SK-N-DZ (cell line): ENCODE results near the gene ZNF438.
"Not testable (repeated sequence)": the region's sequence is repeated elsewhere in the genome, so short reads cannot be mapped to it uniquely, and the experiment has no call there.

Source experiments
- DNase-seq: peaks from one replicate; pipeline ENCODE4 v3.0.0-alpha.2; 2015; ENCODE audit warnings: low spot score

ZNF438 gene

DNA sequence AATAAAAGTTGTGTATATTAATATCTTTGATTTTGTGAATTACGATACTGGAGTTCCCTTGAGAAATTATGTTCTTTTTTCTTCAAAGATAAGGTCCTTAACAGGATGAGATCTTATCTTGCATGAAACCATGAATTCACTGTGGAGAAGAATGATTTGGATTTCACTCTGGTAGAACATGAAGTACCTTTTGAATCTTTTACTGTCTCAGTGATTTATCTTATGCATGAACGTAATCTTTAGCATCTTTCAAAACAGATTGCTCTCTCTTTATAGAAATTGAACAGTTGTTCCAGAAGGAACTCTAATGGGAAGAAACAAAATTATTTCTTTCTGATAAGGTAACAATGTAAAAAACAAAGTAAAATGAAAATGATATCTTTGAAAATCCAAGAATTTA is 11.0 kb upstream of the ZNF438 start:
- DNase-seq, result peak; percentile 79

DNA sequence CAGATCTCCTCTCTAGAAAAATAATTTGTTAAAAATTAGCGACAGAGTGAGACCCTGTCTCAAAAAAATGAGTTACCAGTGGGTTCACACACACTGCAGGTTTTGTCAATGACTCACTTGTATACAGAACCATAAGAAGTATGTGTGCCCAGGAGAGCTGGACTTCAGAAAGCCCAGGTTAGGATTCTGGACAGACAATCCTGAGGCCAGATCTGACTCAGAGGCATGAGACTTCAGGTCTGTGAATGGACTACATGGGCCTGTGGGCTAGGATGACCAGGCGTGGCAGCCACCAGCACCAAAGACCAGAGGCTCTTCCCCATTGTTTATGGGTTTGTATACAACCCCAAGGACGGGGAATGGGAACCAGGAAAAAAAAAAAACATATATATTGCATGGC is 9.3 kb upstream of the ZNF438 start:
- no peak for DNase-seq

DNA sequence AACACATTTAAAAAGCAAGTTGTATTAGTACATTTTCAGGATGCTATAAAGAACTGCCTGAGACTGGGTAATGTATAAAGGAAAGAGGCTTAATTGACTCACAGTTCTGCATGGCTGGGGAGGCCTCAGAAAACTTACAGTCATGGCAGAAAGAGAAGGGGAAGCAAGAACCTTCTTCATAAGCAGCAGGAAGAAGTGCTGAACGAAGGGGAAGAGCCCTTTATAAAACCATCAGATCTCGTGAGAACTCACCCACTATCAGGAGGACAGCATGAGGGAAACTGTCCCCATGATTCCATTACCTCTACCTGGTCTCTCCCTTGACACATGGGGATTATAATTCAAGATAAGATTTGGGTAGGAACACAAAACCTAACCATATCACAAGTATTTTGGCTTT is 7.3 kb upstream of the ZNF438 start:
- not testable (repeated sequence) for DNase-seq

DNA sequence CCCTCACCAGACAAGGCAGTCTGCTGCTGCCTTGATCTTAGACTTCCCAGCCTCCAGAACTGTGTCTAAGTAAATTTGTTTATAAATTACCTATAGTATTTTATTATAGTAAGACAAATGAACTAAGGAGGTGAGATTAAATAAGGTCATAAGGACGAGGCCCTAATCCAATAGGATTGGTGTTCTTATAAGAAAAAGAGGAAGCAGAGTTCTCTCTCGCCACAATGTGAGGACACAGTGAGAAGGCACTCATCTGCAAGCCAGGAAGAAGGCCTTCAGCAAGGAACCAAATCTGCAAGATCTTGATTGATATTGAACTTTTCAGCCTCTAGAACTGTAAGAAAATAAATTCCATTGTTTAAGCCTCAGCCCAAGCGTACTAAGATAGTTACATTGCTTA is 6.1 kb upstream of the ZNF438 start:
- no peak for DNase-seq

DNA sequence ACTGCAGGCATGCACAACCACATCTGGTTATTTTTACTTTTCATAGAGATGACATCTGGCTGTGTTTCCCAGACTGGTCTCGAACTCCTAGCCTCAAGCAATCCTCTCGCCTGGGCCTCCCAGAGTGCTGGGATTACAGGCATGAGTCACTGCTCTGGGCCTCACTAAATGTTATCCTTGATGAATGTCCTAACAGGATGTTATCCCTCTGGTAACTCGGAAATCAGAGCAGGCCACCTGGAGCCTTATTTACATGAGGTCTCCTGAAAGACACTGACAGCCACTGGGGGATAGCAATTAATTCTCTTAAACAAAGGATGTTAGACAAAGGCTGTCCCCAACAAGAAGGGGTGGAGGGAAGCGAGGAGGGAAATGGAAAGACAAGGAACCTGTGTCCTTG is 4.5 kb upstream of the ZNF438 start:
- no peak for DNase-seq

DNA sequence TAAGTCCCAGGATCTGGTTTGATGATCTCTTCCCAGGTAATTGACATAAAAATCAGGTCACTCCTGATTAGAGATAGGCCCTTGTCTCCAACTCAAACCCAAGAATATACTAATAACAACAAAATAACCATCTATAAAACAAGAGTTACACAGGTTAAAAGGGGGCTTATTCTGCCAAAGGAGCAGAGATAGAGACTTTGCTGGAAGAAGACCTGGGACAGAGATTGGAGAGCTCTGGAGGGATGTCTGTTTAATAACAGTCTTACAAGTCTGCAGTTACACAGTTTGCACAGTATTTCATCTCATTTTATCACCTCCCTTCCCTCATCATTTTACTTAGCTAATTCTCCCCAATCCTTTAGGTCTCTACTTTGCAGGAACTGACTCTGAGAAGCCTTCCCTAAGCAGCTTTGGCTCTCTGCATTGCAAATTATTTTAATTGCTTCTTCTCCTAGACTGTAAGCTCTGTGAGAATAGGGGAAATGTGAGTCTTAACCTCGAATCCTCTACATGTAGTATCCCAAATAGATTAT is 3.7 kb upstream of the ZNF438 start:
- DNase-seq, result no peak

DNA sequence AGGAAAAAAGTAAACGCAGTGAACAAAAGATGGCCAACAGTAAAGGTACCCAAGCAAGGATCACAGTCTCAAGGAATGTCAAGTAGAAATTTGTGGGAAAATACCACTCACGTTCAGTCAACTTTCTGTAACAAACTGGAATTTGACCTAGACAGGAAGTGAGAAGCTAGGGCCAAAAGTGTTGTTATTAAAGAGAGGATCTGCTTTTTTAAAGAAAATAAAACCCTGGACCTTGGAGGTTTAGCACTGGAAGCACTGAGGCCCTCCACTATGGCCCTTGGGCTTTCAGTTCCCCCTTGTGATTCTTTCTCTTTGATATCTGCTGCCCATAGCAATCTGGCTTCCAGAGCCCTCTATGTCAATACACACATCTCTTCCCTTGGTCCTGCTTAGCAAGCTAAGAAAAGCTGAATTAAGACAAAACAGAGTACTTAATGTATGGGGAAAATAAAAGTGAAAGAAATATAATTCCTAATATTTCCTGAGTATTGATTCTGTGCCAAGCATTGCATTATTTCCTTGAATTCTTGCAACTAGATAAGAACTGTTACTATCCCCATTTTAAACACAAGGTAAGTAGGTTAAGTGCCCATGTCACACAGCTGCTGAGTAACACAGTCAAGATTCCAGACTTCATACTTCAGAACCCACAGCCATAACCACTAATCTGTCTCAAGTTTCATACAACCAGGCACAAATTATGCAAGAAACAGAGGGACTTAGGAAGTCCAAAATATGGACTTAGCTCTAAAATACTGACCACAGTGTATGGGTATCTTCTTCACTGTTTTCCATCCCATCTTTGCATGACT is 2.6 kb upstream of the ZNF438 start:
- DNase-seq, result no peak

DNA sequence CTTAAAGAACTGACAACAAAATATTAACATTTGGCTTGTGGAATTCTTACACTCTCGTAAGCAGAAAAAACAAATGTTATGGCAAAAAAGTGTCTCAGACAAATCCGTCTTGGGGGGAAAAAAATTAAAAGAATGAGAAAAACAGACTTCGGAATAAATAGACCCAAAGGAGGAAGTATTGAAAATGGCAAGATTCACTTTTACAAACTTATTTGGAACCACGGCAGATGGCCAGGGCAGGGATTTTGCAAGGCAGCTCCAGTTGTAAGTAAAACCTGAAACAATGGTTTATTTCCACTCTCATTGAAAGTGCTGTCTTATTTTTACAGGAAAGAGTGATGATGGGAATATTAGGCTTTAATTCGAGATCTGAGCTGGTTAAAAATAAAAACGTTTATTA is 1.5 kb upstream of the ZNF438 start:
- no peak for DNase-seq

DNA sequence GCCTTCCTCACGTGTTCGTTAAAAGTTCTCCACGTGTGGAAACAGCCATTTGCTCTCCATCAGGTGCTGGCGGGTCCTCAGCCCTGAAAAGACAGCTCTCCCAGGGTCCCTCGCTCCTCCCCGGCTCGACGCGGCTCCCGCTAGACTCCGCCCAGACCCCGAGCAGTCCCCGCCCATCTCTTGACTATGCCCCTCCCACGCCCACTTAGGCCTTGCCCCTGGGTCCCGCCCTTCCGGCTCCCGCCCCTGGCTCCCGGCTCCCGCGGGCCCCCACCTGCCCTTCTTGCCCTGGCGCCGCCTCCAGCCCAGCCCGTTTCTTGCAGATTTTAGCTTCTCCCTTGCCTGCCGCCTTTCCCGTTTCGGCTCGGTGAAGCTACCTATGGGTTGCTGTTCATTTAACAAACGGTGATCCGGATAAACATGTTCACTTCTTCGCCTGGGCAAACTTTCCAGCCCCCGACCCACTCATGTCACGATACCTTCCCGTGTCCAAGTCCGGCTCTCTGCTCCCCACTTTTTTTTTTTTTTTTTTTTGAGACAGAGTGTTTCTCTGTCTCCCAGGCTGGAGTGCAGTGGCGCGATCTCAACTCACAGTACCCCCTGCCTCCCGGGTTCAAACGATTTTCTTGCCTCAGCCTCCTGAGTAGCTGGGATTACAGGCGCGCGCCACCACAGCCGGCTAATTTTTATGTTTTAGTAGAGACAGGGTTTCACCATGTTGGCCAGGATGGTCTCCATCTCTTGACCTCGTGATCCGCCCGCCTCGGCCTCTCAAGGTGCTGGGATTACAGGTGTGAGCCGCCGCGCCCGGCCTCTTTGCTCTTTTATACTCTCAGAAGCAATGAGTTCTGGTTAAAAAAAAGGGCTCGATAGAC is 830 bp upstream of the ZNF438 start:
- DNase-seq, result peak; percentile 87

DNA sequence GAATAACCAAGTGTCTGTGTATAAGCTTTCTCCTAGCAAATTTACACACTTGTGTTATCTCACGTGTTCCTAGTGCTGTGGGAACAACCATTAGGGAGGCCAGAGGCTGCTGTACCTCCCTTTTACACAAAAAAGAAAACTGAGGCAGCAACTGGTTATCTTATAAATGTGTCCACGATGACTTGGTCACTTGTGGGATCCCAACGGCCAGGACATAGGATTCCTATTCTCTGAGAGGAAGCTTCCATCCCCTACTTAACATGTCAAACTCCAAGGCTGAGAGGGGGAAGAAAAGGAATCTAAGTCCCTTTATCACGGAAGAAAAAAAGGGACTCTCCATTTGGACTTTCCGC is 484 bp downstream of the ZNF438 start:
- DNase-seq, result no peak

DNA sequence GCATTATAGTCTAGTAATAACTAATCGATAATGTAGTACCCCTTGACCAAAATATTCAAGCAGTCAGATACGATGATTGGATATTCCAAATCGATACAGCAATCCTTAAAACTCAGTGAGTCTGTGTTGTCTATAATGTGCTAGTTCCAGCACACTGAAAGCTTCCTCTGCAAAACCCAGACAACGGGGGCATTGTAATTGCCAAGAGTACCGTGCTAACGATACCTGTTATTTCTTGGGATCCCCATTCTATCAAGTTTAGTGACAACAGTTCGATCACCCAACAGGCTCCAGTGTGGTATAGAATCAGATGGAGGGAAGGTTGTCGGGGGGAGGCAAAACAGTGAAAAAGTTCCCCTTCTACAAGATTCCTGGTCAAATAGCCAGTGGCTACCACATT is 865 bp downstream of the ZNF438 start:
- no peak for DNase-seq

DNA sequence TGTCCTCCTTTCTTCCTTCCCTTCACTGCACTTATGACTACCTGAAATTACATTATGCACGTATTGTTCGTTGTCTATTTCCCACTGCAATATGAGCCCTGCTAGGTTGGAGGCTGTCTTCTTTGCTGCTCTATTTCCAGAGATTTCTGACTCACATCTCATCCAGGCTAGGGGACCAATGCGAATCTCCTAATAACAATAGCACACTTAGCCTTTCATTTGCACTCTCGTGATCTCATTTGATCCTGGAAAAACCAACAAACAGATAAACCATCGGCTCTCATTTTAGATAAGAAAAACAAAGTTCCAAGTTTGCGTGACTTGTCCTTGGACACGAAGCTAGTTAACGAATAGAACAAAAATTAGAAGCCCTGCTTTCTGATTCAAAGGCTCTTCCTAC is 1.4 kb downstream of the ZNF438 start:
- DNase-seq, result no peak

DNA sequence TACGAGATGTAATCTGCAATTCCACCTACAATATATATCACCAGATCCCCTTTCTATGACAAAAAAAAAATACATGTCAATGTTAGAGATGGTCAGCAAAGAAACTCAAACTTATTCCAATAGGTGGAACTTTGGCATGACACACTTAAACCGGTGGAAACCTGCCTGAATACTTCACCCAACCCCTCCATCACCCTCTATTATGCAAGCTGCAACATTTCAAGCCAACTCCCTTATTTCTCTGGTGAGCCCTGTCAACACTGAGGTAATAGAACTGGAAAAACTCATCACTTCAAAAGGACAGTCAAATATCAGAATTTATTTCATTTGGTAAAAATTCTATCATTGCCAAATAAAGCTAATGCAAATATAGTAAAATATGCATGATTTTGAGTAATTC is 3.6 kb downstream of the ZNF438 start:
- DNase-seq, result no peak

DNA sequence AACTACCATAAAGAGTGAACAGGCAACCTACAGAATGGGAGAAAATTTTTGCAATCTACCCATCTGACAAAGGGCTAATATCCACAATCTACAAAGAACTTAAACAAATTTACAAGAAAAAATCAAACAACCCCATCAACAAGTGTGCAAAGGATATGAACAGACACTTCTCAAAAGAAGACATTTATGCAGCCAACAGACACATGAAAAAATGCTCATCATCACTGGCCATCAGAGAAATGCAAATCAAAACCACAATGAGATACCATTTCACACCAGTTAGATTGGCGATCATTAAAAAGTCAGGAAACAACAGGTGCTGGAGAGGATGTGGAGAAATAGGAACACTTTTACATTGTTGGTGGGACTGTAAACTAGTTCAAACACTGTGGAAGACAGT is 5.4 kb downstream of the ZNF438 start:
- not testable (repeated sequence) for DNase-seq

DNA sequence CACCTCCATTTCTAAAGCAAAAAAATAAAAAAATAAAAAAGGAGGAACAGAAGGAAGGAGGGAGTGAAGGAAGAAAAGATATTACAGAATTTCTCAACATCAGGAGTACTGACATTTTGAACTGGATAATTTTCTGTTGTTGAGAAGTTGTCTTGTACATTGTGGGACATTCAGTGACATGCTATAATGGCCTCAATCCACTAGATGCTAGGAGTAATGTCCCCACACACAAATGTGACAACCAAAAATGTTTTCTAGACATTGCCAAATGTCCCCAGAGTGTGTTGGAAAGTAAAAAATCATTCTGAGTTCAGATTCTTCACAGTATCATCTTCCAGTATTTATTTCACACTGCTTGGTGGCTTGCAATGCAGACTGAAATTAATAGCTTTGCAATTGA is 6.5 kb downstream of the ZNF438 start:
- no peak for DNase-seq

DNA sequence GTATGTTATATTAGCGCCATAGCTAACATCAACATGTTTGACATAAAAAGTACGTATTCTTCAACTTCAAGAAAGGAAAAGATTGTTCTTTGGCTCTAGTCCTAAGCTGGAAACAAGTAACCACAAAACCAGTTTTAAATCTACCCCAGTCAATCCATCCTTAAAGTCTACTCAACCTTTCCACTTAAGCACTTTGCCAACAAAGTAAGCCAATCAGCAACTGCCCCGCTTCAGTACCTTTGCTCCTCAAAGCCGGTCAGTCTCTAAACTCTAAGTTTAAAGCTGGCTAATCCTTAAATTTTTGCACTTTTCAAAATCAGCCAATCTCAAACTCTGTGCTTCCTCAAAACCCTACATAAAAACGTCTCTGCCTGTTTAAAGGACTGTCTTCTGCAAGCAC is 8.1 kb downstream of the ZNF438 start:
- no peak for DNase-seq

DNA sequence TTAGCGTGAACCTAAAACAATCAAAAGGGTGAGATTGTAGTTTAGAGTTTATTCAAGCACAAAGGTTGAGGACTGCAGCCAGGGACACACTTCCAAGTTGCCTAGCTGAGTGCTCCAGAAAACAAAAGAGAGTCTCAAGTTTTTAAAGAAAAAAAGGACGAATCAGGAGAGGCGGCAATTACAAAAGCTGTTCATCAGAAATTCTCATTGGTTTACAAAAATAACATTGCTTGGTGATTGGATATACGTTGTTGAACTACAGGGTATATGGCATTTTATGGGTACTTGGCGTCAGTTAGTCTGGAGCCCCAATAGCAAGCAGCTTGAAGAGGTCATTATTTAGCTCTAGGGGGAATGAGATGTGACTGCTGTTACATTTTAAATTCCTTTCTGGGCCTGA is 11.5 kb downstream of the ZNF438 start:
- no peak for DNase-seq

DNA sequence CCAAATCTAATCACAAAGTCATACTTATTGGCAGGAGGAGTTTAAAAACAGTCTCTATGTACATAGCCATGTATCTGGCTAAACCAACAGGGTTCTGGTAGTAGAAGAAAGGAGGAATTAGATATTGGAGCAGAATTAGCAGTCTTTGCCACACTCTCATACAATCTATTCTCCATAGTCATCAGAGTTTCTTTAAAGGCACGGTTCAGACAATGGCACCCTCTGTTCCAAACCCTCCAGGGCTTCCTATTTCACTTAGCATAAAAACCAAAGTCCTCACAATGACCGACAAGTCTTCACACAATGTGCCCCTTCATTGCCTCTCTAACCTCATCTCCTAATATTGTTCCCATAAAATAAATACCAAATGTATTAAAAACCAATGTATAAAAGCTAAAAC is 12.7 kb downstream of the ZNF438 start:
- no peak for DNase-seq

DNA sequence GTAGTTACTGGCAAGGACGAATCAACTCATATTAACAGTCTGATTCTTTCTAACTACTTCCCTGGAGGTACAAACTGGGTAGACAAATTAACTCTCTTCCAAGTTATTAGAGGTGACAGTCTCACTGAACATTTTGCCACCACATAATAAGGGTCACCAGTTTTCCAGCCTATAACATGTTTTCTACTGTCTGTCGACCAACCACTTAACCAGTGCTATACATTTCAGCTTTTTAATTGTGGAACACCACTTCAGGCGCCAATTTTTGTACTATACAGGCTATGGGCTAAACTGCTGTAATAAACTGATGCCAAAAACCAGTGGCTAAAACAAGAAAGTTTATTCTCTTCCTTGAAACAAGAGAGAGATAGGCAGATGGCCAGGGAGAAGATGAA is 13.3 kb downstream of the ZNF438 start:
- no peak for DNase-seq

DNA sequence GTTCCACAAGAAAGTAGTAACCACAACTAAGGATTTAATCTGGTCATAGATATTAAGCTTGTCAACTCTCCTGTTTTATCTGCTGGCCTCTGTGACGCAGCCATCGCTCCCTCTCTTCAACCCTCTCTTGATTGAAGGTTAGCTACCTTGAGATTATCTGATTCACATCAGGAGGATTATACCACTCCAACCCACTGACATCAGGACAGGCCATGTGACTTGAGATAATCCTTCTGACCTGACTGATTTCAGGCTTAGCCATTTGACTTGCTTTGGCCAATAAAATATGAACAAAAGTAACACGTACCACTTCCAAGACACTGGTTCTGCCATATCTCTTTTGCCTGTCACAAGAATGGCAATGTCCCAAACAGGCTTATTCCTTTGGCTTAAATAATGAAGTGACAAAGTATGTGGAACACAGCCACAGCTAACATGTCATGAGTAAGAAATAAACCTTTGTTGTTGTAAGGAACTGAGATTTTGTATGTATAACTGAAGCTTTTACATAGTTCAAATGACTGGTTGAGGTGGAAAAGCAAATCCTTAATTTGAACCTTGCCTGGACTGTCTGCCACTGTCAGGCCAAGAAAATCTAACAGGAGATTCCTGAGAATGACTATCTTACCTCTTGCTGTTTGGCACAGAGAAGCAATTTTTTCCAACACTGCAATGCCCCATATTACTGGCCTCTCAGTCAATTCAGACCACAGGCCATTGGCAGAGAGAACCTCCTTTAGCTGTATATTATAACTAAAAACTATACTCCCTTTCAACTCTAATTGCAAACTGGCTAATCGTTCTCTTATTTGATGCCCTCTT is 13.9 kb downstream of the ZNF438 start:
- no peak for DNase-seq

DNA sequence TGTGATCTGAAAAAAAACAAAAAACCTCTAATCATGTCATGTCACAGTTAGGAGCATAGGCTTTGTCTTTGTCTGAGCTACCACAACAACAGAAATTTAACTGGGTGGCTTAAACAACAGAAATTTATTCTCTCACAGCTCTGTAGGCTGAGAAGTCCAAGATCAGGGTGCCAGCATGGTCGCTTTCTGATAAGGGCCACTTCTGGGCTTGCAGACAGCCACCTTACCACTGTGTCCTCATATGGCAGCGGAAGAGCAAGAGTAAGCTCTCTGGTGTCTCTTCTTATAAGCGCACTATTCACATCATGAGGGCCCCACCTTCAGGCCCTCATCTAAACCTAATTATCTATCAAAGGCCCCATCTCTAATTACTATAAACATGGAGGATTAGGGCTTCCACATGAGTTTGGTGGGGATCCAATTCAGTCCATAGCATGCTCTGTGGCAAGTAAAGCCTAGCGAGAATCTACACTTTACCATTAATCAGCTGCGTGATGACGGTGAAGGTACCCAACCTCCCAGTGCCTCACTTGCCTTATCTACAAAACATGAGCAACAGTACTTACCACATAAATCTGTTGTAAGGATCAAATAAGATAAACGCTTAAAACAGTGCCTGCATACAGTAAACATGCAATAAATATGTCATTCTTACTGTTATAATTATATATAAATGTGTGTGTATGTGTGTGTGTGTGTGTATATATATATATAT is 17.3 kb downstream of the ZNF438 start:
- DNase-seq, result no peak
